NOMO-1 treated with DMSO at 0.1 percent for 48 hours (cell line): ENCODE results near the gene SUN5.

Source experiments
- DNase-seq: peaks from one replicate; lab custom pipeline; 2025; ENCODE audit not compliant: unreplicated experiment; lab: John Stamatoyannopoulos, UW

The SUN5 gene

DNA sequence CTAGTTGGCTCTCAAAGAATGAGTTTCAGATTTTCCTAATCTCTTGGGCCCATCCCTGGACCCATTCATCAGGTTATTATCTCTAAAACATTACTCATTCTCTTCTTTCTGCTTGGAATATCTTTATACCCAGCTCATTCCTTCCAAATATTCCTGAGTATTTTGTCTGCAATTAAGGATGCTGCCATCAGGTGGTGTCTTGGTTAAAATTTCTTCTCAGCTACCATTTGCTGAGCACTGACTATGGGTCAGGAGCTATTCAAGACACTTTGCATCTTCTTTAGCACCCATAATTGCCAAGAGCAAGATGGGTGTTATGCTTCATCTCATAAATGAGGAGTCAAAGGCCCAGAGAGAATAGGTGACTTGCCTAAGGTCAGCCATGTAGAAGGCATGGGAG is 8.4 kb downstream of the SUN5 start:
- no peak for DNase-seq

DNA sequence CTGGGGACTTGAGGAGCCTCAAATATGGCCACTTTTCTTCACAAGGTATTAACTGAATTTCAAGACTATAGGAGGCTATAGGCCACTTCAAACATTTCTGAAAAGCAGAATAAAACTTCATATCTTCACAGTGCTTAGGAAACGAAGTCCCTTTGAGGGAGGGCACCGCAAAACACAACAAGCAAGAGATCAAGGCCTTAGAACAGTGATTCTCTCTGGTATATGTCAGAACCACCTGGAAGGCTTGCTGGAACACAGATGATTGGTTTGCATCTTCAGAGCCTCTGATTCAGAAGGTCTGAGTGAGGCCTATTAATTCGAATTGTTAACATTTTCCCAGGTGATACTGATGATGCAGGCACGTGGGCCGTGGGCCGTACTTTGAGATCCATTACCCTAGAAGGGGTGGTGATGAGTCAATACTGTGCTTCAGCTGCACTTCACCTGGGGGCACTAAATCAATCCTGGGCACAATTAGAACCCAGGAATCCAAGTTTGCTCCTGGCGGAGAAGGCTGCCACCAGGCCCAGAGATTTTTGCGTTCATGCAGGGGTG is 10.7 kb downstream of the SUN5 start:
- no peak for DNase-seq

DNA sequence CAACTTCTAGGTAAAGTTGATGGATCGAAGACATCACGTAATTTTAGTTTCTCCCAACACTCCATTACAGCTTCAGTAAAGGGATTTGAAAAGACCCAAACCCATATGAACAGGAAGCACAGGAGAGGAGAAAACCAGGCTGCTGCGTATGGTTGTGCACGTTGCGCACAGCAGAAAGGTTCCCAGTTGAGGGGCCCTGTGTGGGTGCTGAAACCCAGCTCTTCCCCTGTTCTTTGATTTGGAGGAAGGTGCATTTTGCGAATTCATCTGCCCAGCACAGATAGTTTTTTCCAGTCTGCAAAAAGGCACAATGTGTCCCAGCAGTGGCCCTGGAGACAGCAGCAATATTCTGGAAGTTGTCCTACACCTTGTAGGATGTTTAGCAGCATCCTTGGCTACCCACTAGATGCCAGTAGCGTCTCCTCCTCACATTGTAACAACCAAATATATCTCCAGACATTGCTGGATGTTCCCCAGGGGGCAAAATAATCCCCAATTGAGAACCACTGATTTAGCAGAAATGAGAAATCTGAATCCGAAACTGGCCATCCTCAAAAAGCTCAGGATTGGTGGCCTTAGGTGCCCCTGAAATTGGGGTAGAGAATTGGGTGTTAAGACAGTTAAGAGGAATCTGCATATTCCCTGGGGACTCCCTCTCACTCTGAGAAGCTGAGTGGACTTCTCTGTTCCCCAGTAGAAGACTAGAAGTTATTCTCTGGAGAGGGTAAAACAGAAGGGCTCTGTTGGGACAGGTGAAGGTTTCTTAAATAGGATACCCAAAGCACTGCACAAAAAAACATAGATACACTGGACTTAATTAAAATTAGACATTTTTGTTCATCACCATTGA is 12.2 kb downstream of the SUN5 start:
- DNase-seq: no peak

DNA sequence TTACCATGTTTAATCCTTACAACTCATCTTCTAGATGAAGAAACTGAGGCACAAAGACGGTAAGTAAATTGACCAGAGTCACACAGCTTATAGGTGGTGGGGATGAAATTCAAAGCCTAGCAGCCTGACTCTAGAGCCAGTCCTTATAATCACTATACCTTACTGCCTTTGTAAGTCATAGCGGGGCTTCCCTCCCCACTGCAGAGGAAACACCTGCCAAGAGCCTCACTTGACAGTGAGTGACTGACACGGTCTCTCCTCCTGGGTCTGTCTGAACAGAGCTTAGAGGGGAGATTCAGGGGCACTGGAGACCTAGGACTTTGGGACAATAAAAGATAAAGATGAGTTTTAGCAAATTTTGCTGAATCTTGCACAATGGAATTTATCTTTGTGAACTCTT is 12.8 kb downstream of the SUN5 start:
- no peak for DNase-seq

DNA sequence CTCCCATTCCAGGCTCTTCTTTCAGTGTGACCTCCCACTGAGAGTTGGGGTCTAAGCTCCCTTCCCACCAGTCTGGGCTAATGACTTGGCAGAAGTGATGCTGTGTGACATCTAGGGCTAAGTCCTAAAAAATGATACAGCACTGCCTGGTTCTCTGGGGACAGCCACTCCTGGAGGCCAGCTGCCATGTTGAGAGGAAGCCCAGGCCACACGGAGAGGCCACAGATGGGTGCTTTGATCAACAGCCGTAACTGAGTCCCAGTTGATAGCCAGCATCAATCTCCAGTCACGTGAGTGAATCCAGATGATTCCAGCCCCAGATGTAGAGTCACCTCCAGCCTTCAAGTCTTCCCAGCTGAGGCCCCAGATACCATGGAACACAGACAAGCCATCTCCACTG is 13.8 kb downstream of the SUN5 start:
- no peak for DNase-seq

DNA sequence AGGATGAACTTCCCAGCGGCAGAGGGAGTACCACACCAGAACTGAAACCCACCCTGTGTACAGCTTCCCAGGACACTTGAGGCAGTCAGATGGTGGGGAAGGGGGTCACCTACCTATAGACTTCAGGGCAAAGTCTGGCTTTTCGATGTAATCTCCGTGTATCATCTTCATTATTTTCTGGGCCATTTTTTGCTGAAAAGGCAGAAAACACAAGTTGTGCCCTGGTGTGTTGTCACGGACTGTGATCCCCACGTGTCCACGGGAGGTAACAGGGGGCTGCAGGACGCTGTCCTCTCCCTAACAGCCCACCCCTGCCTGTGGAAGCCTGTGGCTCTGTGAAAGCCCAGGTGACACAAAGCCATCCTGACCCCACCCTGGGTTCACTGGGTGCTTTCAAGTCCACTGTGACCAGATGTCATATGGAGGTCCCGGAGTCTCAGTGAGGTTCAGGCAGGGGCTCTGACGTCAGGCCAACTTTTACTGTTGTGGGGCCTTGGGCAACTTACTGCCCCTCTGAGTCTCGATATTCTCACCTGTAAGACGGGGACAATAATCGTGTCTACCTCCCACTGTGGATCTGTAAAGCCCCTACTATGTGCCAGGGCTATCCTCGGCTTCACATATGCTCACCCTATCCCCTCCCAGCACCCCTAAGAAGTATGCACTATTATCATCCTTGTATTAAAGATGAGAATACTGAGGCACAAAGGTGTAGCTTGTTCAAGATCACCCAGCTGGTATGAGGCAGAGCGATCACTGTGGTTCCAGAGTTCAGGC is 14.5 kb downstream of the SUN5 start:
- DNase-seq: no peak

DNA sequence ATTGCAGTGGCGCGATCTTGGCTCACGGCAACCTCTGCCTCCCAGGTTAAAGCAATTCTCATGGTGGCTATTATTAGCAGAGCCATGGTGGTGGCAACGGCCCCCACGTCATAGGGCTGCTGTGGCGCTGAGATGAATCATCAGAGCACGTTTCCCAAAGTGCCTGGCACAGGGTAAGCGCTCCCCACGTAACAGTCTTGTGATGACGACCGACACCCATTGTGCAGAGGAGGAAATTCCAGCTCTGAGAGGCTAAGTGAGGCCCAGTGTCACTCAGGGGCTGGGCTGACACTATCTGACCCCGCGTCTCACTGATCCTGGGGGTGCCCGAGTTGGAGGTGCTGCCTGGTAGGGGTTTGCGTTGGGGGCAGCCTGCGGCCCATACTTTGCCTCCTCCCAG is 16.2 kb downstream of the SUN5 start:
- no peak for DNase-seq

DNA sequence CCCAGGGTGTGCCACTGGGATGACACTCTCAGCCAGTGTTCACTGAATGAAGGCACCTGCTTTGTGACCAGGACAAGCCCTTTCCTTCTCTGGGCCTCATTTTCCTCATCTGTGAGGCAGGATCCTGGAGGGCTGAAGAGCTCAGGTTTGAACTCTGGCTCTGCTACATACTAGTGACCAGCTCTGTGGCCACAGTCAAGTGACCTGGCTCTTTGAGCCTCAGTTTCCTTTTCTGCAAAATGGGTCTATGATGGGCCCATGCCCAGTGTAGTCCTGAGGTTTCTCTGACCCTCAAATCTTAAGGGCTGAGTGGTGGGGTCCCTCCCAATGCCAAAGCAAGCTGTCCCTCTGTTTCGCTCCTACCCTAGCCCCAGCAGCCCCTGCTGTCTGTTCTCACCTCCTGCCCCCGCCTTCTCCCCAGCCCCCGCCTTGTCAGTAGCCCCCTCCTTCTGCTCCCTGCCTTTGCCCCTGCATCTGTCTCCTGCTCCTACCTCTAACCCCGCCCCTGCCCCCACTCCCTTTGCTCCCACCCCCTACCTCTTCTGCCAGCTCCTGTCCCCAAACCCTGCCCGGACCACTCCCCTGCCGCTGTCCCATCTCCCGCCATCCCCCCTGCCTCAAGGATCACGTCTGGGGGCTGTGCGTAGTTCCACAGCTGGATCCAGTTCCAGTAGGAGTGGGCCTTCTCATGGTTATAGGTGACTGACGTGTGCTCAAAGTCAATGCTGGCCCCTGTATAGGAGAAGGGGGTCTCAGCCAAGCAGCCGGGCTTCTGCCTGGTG is 17.0 kb downstream of the SUN5 start:
- DNase-seq: no peak

DNA sequence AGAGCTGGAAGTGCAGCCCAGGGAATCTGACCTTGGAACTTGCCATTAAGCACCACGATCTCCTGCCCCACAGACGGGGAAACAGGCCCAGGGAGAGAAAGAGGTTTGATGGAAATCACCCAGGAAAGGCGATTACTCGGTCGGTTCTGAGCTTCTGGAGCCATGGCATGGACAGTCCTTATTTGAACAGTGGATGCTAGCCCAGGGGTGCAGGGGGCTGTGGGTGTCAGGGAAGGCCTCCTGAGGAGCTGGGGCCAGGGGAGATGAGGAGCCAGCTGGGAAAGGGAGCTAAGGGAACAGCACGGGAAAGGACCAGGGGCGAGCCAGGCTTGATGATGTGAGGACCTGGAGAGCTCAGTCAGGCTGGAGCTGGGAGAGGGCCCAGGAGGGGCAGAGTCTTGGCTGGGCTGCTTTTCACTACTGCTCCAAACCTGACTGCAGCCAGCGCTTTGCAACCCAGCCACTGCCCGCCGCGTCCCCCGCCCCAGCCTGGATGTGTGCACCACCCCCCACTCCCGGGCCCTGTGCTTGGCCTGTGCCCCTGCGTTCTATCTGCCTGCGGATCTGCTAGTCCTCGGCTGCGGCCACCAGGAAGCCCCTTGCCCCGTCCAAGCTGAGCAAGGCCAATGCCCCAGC is 17.8 kb downstream of the SUN5 start:
- DNase-seq: no peak

DNA sequence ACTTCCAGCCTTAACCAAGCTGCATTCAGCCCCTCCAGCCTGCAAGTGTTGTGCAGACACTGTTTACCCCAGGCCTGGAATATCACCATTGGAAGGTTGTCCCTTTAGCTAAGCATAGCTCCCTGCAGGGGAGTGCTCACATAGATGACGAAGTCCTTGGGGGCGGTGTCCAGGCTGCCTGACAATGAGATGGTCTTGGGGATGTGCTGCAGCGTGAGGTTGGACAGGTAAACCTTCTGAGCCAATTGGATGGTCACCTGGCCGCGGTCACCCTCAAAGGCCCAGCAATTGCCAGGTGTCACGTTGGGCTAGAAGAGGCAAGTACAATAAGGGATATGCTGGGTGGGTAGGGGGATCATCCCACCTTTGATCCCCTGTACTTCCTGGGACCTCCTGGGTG is 18.6 kb downstream of the SUN5 start:
- DNase-seq: no peak

DNA sequence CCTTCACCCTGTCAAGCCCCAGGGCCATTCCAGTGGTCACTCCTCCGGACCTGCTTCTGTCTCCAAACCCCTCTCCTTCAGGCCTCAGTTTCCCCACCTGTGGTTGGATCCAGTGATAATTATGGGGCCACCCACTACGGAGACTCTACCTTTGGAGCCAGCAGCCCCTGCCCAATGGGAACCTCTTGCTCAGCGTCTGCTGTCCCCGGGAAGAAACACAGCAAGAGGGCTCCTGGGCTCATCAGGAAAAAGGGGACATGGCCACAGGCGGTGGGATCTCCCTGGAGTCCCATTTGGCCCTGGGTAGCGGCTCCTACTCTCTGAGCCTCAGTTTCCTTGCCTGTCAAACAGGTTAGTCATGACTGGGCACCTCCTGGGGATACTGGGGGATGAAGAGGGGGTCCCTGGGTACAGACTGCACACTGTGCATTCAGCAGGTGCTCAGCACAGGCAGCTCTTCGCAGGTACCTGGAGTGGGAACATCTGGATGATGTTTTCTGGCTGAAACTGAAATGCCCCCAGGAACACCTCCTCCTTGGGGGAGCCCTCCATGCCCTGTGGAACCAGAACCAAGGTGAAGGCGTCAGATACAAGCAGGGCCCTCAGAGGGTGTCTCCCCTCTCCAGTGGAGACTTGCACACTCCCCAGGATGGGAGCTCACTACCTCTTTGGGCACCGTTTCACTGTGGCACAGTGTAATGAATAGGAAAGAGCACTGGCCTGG is 19.4 kb downstream of the SUN5 start:
- DNase-seq: no peak

DNA sequence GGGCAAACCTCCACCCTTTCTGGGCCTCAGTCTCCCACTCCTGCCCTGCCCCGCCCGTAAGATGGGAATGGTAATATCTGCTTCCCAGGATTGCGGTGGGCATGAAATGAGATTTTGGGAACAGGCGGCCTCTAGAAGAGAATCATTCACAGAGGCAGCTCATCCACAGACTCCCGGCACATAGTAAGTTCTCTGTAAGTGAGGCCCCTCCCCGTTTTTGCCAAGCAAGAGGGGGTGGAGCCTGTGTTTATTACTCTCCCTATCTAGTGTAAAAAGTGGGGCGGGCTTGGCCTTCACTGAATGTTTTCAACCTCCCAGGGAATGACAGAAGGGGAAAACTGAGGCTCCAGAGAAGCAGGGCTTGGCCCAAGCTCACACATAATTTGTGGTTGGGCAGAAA is 20.0 kb downstream of the SUN5 start:
- DNase-seq: no peak

DNA sequence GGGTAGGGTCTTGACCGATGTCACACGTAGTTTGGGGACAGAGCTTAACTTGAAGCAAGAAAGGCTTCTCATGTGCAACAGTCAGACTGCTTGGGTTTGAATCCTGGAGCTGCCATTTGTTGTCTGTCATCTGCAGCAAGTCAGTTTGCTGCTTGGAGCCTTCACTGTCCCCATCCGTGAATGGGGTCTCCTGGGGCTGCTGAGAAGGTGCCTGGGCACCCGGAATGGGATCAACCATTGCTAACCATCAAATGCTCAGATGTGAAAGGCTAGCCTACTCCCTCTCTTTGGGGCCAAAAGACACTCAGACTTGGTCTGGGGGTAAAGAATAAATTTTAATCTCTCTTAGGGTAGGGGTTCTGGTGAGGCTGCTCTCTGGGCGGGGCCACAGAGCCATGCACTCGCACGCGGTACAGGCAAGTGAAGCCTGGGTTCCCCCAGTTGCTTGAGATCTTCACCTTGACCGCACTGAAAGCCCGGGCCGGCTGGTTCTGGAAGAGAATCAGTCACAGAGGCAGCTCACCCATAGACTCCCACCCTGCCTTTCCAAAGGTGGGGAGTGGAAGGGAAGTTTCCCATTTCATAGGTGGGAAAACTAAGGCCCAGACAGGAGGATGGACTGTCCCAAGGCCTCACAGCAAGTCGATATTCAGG is 20.6 kb downstream of the SUN5 start:
- no peak for DNase-seq

DNA sequence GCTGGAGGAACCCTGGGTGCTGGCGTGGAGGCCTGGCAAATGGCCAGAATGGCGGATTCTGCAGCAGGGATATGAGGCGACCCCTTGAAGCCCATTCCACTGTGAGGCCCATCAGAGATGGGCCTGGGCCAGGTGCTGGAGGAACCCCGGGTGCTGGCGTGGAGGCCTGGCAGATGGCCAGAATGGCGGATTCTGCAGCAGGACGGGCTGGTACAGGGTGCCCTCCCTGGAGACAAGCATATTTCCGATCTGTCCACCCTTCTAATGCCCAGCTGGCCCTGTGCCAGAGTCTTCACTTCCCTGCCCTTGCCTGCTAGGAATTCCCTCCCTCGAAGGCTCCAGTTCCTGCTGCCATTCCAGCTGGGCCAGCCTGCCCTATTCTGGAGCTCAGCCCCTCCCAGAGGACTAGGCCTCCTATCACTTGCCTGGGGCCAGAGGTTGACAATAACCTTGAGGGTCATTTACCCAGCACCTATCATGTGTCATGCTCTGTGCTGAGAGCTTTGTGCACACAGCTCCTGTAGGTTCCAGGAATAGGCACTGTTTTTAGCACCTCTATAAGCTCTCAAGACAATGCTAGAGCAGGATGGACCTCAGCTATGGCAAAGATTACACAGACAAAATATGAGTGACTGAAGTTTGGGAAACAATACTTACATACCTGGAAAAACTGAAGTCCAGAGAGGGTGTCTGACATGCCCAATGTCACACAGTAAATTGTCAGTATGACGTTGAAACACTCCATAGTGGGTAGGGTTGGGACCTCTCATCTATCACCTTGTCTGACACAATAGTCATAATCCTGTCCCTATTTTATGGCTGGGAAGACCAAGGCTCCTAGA is 21.4 kb downstream of the SUN5 start:
- no peak for DNase-seq

DNA sequence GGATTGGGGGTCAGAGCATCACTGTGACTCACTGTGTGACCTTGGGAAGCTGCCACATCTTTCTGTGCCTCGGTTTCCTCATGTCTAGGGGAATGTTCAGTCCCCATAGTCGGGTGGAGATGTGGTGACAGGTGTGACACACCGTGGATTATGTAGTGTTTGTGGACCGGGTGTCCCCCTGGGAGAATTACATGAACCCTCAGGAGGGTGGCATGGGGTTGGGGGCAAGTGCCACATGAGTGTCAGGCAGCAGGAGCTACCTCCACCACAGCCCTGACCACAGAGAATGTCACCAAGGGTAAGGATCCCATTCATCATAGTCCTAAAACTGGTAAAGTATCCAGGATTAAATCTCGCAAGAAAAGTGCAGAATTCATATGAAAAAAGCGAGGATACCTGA is 23.2 kb downstream of the SUN5 start:
- DNase-seq: no peak

DNA sequence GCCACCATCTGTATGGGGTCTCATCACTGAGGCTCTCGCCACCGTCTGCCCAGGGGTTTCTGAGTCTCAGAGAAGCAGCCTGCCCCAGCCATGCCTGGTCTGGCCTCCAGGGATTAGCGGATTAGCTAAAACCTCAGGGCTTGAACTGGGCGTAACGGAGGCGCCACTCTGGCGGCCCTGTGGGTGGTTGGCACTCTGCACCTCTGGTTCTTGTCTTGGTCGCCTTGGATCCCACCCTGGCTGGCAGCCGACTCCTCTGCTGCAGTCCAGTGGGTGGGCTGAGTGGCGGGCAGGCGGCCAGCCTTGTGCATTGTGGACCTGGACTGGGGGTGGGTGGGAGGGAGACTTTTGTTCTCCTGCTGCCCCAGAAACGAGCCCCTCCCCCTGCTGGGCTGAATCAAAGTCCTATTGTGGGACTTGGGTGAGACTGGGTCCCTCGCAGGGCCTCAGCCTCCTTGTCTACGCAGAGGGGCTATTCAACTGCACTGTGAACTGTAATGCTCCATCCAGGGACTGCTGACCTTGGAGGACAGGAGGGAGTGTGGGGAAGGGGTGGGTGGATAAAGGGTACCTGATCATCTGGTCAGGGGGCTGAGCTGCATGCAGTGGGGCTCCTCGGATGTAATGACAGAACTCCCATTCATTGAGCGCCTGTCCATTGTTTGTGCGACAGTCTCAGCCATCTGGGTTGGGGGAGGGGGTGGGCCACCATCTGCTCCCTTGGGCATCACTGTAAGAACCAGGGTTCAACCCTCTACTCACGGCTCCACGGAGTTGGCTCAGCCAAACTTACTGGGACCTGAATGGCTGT is 23.9 kb downstream of the SUN5 start:
- no peak for DNase-seq

DNA sequence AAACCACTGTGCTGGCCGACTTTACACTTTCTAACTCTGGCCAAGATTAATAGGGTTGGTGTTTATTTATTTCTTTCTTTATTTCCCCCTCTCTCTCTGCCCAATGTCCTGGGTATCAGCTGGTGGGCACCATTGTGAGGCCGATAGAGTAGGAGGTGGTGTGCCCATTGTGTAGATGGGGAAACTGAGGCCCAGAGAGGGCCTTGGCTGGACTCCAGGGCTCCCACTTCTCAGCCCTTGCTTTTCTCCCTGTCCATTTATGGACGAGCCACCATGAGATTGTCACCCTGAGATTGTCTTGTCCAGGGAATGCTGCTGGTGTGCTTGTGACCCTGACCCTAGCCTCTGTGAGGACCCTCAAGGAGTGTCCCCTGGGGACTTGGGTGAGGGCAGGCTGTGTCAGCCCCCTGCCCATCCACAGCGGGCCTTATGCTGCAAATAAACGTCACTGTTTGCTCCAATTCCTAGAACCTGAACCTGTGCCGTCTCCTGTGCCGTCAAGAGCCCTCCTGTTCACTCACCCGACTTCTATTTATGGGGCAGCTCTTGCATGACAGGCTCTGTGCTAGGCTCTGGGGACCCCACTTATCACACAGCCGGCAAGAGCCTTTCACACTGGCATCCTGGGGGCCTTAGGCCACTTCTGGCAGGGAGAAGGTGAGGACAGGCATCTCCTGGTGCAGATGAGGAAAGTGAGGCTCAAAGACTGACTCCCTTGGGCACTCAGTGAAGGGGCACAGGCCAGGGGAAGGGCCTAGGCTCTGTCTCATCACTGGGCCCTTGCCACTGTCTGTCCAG is 24.8 kb downstream of the SUN5 start:
- no peak for DNase-seq
